GM12892 (cell line): ENCODE results near the gene INPP4B.

Experiments
- POLR2A ChIP-seq: IDR thresholded peaks from 2 replicates; pipeline ENCODE4 v1.6.1; 2011; ENCODE audit warnings: low read depth, low read length, control low read depth
- POLR2AphosphoS5 ChIP-seq: IDR thresholded peaks from 2 replicates; pipeline ENCODE4 v1.6.1; 2011; ENCODE audit warnings: low read depth, low read length, control low read depth

GRCh38 chr4:142009751-142010150, 836.4 kb downstream of the INPP4B start:
- TF ChIP-seq POLR2A (no peak), POLR2AphosphoS5 (no peak)
